HL-60 (cell line): ENCODE data around the gene NXNL1.

Experiments
- DNase-seq, 2 experiments: peaks; one replicate each; pipeline ENCODE4 v3.0.0-alpha.2; 2010 to 2020; ENCODE audit warnings: low read depth in 1 of 2, low spot score in 1 of 2
- H3K27ac ChIP-seq: fragments of 250-450 bp; sonication (Bioruptor Pico); replicated peaks from 2 replicates; pipeline ENCODE4 v1.5.1; 2020; ENCODE audit warnings: mild to moderate bottlenecking, moderate library complexity
- H3K27me3 ChIP-seq: fragments of 250-450 bp; sonication (Bioruptor Pico); 2 replicates; pipeline ENCODE4 v1.5.1; 2021; ENCODE audit warnings: mild to moderate bottlenecking, moderate library complexity; ENCODE audit not compliant: insufficient read depth, poor library complexity, severe bottlenecking
- H3K4me3 ChIP-seq: replicated peaks from 2 replicates; pipeline ENCODE4 v1.5.1; 2011; ENCODE audit warnings: mild to moderate bottlenecking, control low read depth, low read length; ENCODE audit not compliant: insufficient read depth
- GABPA ChIP-seq: IDR thresholded peaks from 2 replicates; pipeline ENCODE4 v1.6.1; 2012; ENCODE audit warnings: low read depth
- POLR2AphosphoS5 ChIP-seq: IDR thresholded peaks from 2 replicates; pipeline ENCODE4 v1.6.1; 2012; ENCODE audit warnings: low read depth
- SPI1 ChIP-seq: IDR thresholded peaks from 2 replicates; pipeline ENCODE4 v1.6.1; 2012; ENCODE audit warnings: low read depth, mild to moderate bottlenecking, borderline replicate concordance
- TF ChIP-seq, protein P1 (sequence below): IDR thresholded peaks from one replicate; pipeline ENCODE4 v1.5.1; 2011; ENCODE audit warnings: low read length, control low read depth, inconsistent platforms; ENCODE audit not compliant: insufficient read depth
- TF ChIP-seq, protein P2 (sequence below): IDR thresholded peaks from 2 replicates; pipeline ENCODE4 v1.6.1; 2012; ENCODE audit warnings: low read depth; ENCODE audit not compliant: insufficient replicate concordance

NXNL1 gene

DNA sequence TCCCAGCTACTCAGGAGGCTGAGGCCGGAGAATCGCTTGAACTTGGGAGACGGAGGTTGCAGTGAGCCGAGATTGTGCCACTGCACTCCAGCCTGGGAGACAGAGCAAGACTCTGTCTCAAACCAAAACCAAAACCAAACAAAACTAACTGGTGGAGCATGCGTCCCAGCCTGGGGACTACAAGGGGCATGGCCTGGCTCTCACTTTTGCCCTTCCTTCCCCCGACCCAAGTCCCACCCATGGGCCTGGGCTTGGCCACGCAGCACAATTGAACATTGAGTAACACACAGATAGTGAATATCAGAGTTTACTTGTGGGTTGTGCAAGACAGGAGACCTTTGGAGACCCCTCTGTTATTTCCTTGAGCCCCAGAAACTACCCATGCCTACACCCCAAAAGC lies 25.5 kb downstream of the NXNL1 start:
- TF ChIP-seq GABPA (no peak), POLR2AphosphoS5 (no peak), SPI1 (no peak)
- TF ChIP-seq, protein P1, sequence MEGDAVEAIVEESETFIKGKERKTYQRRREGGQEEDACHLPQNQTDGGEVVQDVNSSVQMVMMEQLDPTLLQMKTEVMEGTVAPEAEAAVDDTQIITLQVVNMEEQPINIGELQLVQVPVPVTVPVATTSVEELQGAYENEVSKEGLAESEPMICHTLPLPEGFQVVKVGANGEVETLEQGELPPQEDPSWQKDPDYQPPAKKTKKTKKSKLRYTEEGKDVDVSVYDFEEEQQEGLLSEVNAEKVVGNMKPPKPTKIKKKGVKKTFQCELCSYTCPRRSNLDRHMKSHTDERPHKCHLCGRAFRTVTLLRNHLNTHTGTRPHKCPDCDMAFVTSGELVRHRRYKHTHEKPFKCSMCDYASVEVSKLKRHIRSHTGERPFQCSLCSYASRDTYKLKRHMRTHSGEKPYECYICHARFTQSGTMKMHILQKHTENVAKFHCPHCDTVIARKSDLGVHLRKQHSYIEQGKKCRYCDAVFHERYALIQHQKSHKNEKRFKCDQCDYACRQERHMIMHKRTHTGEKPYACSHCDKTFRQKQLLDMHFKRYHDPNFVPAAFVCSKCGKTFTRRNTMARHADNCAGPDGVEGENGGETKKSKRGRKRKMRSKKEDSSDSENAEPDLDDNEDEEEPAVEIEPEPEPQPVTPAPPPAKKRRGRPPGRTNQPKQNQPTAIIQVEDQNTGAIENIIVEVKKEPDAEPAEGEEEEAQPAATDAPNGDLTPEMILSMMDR = no peak
- TF ChIP-seq, protein P2, sequence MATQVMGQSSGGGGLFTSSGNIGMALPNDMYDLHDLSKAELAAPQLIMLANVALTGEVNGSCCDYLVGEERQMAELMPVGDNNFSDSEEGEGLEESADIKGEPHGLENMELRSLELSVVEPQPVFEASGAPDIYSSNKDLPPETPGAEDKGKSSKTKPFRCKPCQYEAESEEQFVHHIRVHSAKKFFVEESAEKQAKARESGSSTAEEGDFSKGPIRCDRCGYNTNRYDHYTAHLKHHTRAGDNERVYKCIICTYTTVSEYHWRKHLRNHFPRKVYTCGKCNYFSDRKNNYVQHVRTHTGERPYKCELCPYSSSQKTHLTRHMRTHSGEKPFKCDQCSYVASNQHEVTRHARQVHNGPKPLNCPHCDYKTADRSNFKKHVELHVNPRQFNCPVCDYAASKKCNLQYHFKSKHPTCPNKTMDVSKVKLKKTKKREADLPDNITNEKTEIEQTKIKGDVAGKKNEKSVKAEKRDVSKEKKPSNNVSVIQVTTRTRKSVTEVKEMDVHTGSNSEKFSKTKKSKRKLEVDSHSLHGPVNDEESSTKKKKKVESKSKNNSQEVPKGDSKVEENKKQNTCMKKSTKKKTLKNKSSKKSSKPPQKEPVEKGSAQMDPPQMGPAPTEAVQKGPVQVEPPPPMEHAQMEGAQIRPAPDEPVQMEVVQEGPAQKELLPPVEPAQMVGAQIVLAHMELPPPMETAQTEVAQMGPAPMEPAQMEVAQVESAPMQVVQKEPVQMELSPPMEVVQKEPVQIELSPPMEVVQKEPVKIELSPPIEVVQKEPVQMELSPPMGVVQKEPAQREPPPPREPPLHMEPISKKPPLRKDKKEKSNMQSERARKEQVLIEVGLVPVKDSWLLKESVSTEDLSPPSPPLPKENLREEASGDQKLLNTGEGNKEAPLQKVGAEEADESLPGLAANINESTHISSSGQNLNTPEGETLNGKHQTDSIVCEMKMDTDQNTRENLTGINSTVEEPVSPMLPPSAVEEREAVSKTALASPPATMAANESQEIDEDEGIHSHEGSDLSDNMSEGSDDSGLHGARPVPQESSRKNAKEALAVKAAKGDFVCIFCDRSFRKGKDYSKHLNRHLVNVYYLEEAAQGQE = no peak
- DNase-seq = no peak
- Histone ChIP-seq H3K4me3 (no peak overlapping the region), H3K27me3 (no peaks in the 10 kb centered on the region), H3K27ac (no peak overlapping the region)

DNA sequence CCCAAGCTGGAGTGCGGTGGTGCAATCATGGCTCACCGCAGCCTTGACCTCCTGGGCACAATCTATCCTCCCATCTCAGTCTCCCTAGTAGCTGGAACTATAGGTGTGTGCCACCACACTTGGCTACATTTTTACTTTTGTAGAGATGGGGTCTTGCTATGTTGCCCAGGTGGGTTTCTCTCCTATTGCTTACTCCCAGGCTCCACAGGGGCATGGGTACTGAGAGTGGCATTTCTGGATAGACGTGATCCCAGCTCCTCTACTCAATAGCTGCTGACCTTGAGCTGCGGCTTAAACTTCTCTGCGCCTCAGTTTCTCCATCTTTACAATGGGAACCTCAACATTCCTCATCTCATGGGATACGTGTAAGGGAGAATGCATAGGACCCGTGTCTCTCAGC lies 29.3 kb downstream of the NXNL1 start:
- H3K4me3 ChIP-seq = no peak overlapping the region
- TF ChIP-seq POLR2AphosphoS5 (no peak), SPI1 (no peak), GABPA (no peak)
- TF ChIP-seq, protein P1 = no peak
- TF ChIP-seq, protein P2 = no peak

DNA sequence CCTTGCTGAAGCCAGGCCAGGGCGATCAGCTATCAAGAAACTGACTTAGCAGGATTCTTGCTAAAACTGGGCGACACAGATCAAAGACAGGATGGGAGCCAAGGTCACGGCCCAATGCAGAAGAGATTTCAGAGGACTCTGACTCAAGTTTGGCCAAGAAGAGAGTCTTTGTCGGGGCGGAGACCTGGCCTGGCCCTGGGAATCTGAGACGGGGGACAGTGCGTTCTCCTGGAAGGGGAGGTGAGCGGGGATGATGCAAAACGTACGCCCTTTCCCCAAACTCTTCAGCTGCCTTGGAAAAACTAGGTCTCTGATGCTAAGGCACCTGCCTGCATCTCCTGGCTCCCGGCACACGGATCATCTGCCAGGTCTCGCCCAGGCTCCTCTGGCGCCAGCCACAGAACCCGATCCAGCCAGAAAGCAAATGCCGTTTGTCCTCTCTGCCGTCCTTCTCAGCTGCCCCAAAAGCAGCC lies 31.0 kb downstream of the NXNL1 start:
- no peaks in the 10 kb centered on the region for H3K27me3 ChIP-seq
- no peak overlapping the region for H3K4me3 ChIP-seq
- TF ChIP-seq GABPA = no peak
- TF ChIP-seq, protein P1 = no peak
- TF ChIP-seq POLR2AphosphoS5 = no peak
- TF ChIP-seq, protein P2 = no peak
- no peak for TF ChIP-seq SPI1
- no peak overlapping the region for H3K27ac ChIP-seq
- DNase-seq = no peak

More for the DNA sequence above, 29.3 kb downstream of the NXNL1 start:
- Histone ChIP-seq H3K27me3 (no peaks in the 10 kb centered on the region), H3K27ac (no peak overlapping the region)
- no peak for DNase-seq
